Measurements from ENCODE around the gene ARCN1. TPM values are rescaled to one million over a fixed set of nuclear protein-coding genes. Genes with fewer than 3 reads are reported as not detected.

ARCN1 gene
- total RNA-seq, 1 experiment from 2014 or later = 330 TPM

DNA sequence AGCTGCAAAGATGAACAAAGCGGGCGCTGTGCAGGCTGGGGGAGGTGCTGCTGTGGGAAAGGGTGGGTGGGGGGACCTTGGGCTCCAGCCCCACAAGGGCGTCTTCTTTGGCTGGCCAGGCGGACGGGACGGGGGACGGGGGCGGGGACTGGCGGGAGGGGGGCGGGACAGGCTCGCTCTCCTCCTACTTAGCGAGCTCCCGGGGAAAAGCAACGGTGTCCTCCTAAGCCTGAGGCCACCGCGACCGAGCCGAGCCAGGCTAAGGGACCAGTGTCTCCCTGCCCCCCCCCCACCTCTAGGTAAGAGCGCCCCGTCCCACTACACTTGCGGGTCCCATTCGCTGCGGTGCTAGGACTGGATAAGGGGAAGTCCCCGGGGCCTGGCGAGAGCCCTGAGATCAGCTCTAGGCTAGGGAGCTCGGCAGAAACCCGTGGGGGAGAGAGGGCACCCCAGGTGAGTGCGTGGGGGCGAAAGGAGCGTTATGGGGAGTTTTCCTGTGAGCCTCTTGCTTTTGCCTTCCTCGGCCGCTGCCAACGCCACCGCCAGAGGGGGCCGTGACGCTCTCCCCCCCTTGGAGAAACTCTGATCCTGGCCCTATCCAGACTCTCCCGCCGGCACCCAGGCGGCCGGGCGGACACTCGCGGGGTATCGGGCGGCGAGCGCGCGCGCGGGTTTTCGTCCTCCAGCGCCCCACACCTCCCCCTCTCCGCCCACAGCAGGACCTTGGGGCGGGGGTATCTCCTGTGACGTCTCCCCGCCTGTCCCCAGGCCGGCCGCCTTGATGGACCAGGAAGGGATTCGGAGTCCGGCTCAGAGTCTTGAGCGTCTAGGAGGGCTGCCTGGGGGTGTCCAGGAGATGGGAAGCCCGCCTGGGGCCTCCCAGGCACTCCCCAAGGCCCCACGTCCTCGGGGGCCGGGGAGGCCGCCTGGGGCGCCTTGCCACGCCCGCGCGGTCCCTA, 35.5 kb downstream of the ARCN1 start, which contains the start of gene PHLDB1:
Gene PHLDB1, plus strand, starts transcription at position 215 of the 959 bp plus-strand sequence. CDS start 6,222 bp downstream, outside the sequence.
- H3K4me1 ChIP-seq = peaks cover 24% of the 10 kb centered on the region

DNA sequence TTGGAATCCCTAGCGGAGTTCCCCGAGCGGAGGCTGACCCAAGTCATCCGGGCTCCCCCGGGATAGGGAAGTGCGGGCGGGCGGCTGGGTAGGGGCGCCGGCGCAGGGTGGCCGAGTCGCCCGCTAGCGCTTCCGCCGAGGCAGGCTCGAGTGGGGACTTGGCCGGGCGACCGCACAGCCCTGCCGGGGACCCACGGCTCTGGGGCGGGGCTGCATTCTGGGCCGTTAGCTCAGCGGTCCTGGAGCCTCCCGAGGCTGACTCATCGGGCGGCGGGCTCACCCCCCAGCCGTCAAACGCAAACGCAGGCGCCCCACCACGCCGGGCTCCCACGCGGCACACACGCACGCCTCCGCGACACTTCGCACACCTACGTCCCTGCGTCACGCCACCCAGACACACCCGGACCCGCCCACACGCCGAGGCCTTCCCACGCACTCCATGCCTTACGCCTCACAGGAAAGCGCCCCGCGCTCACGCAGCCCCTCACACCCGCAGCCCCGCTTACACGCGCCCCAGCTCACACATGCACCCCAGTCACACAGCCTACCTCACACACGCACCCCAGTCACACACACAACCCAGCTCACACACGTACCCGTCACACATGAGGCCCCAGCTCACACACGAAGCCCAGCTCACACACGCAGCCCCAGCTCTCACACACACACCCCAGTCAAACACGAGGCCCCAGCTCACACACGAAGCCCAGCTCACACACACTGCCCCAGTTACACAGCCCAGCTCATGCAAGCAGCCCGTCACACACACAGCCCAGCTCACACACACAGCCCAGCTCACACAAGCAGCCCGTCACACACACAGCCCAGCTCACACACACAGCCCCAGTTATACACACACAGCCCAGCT, 36.4 kb downstream of the ARCN1 start:
- Mint-ChIP-seq H3K9me3 (ENCODE audit: unreplicated experiment) (no peaks in the 10 kb centered on the region), H3K4me1 (ENCODE audit: low read depth, unreplicated experiment) (peaks cover 34% of the 10 kb centered on the region), H3K4me3 (ENCODE audit: unreplicated experiment) (peak overlapping the region; percentile 79), H3K36me3 (ENCODE audit: insufficient read depth, unreplicated experiment) (peaks cover 20% of the 10 kb centered on the region), H3K27me3 (ENCODE audit: insufficient read depth, unreplicated experiment) (no peaks in the 10 kb centered on the region), H3K27ac (ENCODE audit: unreplicated experiment) (peak overlapping the region; percentile 36)
- Histone ChIP-seq H3K9me3 (no peaks in the 10 kb centered on the region), H3K36me3 (ENCODE audit: control insufficient read depth, insufficient read depth, low read length) (no peaks in the 10 kb centered on the region), H3K4me3 (ENCODE audit: low read depth, low read length) (peak overlapping the region; percentile 73), H3K27me3 (replicated peaks; ENCODE audit: control insufficient read depth, insufficient read depth, low read length) (no peaks in the 10 kb centered on the region), H3K4me1 (peaks cover 24% of the 10 kb centered on the region)
- POLR2A ChIA-PET = interaction anchor here (0.5 to 3.0 kb wide), 3 partner anchors 13 to 35 kb away, joined by 3 to 13 read pairs (median 4); no protein-coding TSS in a partner anchor
- intact Hi-C loops (cut with micrococcal nuclease; ENCODE audit: unreplicated experiment) = no loop called here
- TF ChIP-seq, protein P1, sequence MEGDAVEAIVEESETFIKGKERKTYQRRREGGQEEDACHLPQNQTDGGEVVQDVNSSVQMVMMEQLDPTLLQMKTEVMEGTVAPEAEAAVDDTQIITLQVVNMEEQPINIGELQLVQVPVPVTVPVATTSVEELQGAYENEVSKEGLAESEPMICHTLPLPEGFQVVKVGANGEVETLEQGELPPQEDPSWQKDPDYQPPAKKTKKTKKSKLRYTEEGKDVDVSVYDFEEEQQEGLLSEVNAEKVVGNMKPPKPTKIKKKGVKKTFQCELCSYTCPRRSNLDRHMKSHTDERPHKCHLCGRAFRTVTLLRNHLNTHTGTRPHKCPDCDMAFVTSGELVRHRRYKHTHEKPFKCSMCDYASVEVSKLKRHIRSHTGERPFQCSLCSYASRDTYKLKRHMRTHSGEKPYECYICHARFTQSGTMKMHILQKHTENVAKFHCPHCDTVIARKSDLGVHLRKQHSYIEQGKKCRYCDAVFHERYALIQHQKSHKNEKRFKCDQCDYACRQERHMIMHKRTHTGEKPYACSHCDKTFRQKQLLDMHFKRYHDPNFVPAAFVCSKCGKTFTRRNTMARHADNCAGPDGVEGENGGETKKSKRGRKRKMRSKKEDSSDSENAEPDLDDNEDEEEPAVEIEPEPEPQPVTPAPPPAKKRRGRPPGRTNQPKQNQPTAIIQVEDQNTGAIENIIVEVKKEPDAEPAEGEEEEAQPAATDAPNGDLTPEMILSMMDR (IDR thresholded peaks at IDR 0.05; ENCODE audit: insufficient read depth in 1 of 2, low read depth in 1 of 2, low read length in 1 of 2, severe bottlenecking in 1 of 2, unreplicated experiment in 1 of 2) = no peak
- peak; percentile 50 to 64 for DNase-seq
- CTCF ChIA-PET = interaction anchor here (0.7 to 6.7 kb wide), 10 partner anchors 10 to 54 kb away, joined by 4 to 38 read pairs (median 8); no protein-coding TSS in a partner anchor
- no TSS peak for BruUV-seq (replicated peaks)

More for the DNA sequence above, 35.5 kb downstream of the ARCN1 start, which contains the start of gene PHLDB1:
- BruUV-seq (replicated peaks) = no TSS peak
- no peaks in the 10 kb centered on the region for H3K9me3 ChIP-seq
- no peaks in the 10 kb centered on the region for H3K36me3 ChIP-seq (ENCODE audit: control insufficient read depth, insufficient read depth, low read length)
- H3K27ac Mint-ChIP-seq (ENCODE audit: unreplicated experiment) = peak within 1 kb of the TSS; percentile 36
- ChIA-PET CTCF (interaction anchor here (0.5 to 6.7 kb wide), 15 partner anchors 11 to 284 kb away, joined by 3 to 38 read pairs (median 8); no protein-coding TSS in a partner anchor), POLR2A (interaction anchor here (3.0 kb wide), 1 partner anchor 13 kb away, joined by 13 read pairs; no protein-coding TSS in a partner anchor)
- TF ChIP-seq, protein P1 (IDR thresholded peaks at IDR 0.05; ENCODE audit: insufficient read depth in 1 of 2, low read depth in 1 of 2, low read length in 1 of 2, severe bottlenecking in 1 of 2, unreplicated experiment in 1 of 2) = peak; percentile 91 to 98
- peaks cover 34% of the 10 kb centered on the region for H3K4me1 Mint-ChIP-seq (ENCODE audit: low read depth, unreplicated experiment)
- H3K27me3 ChIP-seq (replicated peaks; ENCODE audit: control insufficient read depth, insufficient read depth, low read length) = no peaks in the 10 kb centered on the region
- no peaks in the 10 kb centered on the region for H3K9me3 Mint-ChIP-seq (ENCODE audit: unreplicated experiment)
- intact Hi-C loops (cut with micrococcal nuclease; ENCODE audit: unreplicated experiment) = loop anchor here (1.0 kb wide), 3 partner anchors 14 to 52 kb away; no protein-coding TSS in a partner anchor
- no peaks in the 10 kb centered on the region for H3K27me3 Mint-ChIP-seq (ENCODE audit: insufficient read depth, unreplicated experiment)
- DNase-seq = peak; percentile 85 to 90
- peak within 1 kb of the TSS; percentile 73 for H3K4me3 ChIP-seq (ENCODE audit: low read depth, low read length)
- peaks cover 28% of the 10 kb centered on the region for H3K36me3 Mint-ChIP-seq (ENCODE audit: insufficient read depth, unreplicated experiment)
- H3K4me3 Mint-ChIP-seq (ENCODE audit: unreplicated experiment) = peak within 1 kb of the TSS; percentile 79

Measured in Caco-2 (cell line).